ENCODE results near the gene CCDC63.

DNA sequence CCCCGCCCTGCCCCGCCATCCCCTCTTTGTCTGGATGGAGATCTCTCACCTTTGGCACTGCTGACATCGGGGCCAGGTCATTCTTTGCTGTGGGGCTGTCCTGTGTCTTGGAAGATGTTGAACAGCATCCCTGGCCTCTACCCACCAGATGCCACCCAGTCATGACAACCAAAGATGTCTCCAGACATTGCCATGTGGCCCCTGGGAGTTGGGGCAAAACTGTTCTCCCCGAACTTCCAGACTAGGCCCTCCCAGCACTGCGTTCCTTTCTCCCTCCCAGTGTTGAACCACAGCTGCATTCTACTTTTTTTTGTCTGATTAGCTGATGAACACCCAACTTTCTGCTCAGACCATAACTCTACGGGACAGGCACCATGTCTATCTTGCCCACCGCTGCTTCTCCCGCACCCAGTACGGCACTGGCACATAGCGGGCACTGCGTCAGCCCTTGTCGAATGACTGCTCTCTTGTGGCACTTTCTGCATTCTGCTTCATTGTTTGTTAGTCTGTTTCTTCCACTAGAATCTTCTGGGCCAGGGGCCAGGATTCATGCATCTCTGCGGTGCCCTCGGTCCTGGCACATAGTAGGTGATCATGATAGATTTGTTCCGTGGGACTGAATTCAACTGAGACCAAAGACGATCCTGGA is 86.7 kb downstream of the CCDC63 start:
- TF ChIP-seq, protein P1, sequence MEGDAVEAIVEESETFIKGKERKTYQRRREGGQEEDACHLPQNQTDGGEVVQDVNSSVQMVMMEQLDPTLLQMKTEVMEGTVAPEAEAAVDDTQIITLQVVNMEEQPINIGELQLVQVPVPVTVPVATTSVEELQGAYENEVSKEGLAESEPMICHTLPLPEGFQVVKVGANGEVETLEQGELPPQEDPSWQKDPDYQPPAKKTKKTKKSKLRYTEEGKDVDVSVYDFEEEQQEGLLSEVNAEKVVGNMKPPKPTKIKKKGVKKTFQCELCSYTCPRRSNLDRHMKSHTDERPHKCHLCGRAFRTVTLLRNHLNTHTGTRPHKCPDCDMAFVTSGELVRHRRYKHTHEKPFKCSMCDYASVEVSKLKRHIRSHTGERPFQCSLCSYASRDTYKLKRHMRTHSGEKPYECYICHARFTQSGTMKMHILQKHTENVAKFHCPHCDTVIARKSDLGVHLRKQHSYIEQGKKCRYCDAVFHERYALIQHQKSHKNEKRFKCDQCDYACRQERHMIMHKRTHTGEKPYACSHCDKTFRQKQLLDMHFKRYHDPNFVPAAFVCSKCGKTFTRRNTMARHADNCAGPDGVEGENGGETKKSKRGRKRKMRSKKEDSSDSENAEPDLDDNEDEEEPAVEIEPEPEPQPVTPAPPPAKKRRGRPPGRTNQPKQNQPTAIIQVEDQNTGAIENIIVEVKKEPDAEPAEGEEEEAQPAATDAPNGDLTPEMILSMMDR (conservative IDR thresholded peaks at IDR 0.05 in 1 of 2, IDR thresholded peaks at IDR 0.05 in 1 of 2; ENCODE audit: low read depth in 1 of 2, low read length in 2 of 2): no peak
- TF ChIP-seq EZH2 (IDR thresholded peaks at IDR 0.05; ENCODE audit: low read length, missing control alignments): no peak

Measured in fibroblast of lung (primary cell).